Upper lobe of left lung (tissue), 4 donors: ENCODE results near the gene METTL14.

ENCODE experiments used
- POLR2A ChIP-seq, 4 donors: fragments of 450-650 bp; IDR thresholded peaks; one replicate each; pipeline ENCODE4 v1.5.1; 2016 to 2017; ENCODE audit warnings: antibody characterized with exemption in 4 of 4, mild to moderate bottlenecking in 2 of 4
- POLR2AphosphoS5 ChIP-seq, 2 donors: sonication (generic); formaldehyde crosslinking; IDR thresholded peaks; one replicate each; pipeline ENCODE4 v1.5.1; 2017; ENCODE audit warnings: antibody characterized with exemption in 2 of 2
- TF ChIP-seq, protein P1 (sequence below), 6 experiments: fragments of 450-650 bp in 4 of 6; fragments of 200-600 bp in 2 of 6; sonication (generic) in 2 of 6; IDR thresholded peaks; one replicate each; pipeline ENCODE4 v1.5.1; 2016 to 2019; ENCODE audit warnings: antibody characterized with exemption in 6 of 6

DNA sequence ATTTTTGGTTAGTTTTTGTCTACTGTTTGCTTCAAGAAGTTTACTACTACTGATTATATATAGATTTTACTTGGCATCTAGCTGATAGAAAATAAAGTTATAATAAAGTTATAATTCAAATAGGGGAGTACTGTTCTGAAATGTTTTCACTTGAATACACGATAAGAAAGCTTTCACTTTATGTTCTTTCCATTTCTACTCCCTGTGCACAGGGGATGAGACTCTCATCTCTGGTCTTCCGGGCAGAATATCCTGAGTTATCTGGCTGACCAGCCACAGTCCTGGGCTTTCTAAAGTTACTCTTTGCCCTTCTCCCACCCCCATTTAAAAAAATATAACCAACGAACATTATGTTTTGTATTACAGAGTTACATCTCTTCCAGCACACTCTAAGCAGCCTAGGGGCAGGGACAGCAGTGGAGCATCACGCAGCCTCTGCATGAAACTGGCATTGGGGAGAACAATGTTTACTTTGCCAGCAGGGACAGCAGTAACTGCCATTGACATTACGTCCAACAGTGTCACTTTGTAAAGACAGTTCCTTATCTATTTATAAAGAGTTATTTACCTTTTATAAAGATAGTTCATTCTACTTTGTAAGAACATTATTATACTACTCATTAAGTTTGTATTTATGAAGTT lies 64.3 kb downstream of the METTL14 start:
- TF ChIP-seq POLR2AphosphoS5 (IDR thresholded peaks at IDR 0.05) (no peak), POLR2A (IDR thresholded peaks at IDR 0.05) (no peak)
- TF ChIP-seq, protein P1, sequence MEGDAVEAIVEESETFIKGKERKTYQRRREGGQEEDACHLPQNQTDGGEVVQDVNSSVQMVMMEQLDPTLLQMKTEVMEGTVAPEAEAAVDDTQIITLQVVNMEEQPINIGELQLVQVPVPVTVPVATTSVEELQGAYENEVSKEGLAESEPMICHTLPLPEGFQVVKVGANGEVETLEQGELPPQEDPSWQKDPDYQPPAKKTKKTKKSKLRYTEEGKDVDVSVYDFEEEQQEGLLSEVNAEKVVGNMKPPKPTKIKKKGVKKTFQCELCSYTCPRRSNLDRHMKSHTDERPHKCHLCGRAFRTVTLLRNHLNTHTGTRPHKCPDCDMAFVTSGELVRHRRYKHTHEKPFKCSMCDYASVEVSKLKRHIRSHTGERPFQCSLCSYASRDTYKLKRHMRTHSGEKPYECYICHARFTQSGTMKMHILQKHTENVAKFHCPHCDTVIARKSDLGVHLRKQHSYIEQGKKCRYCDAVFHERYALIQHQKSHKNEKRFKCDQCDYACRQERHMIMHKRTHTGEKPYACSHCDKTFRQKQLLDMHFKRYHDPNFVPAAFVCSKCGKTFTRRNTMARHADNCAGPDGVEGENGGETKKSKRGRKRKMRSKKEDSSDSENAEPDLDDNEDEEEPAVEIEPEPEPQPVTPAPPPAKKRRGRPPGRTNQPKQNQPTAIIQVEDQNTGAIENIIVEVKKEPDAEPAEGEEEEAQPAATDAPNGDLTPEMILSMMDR (IDR thresholded peaks at IDR 0.05) = no peak
